Esophagus muscularis mucosa (tissue), 4 donors: ENCODE data around the gene KLHL26. TPM values are rescaled to one million over a fixed set of nuclear protein-coding genes. Genes with fewer than 3 reads are reported as not detected.
"Not testable (repeated sequence)": the region's sequence is repeated elsewhere in the genome, so short reads cannot be mapped to it uniquely, and the experiment has no call there.

Source experiments
- DNase-seq: peaks from one replicate; pipeline ENCODE4 v3.0.0-alpha.2; 2017; ENCODE audit errors: extremely low spot score
- H3K27ac ChIP-seq, 4 donors: fragments of 200-600 bp; sonication (generic); replicated peaks in 1 of 4; 1 replicate in 3 of 4; 2 replicates in 1 of 4; pipeline ENCODE4 v1.5.1; 2016 to 2019; ENCODE audit warnings: mild to moderate bottlenecking in 1 of 4
- H3K27me3 ChIP-seq, 4 donors: fragments of 200-600 bp; sonication (generic); one replicate each; pipeline versions ENCODE4 v1.5.1 to v1.6.0; 2016 to 2019
- H3K36me3 ChIP-seq, 4 donors: fragments of 200-600 bp; sonication (generic); one replicate each; pipeline ENCODE4 v1.5.1; 2016 to 2019
- H3K4me1 ChIP-seq, 4 donors: fragments of 200-600 bp; sonication (generic); one replicate each; pipeline ENCODE4 v1.5.1; 2016 to 2019
- H3K4me3 ChIP-seq, 4 donors: fragments of 200-600 bp; sonication (generic); 1 replicate in 2 of 4; 2 replicates in 2 of 4; pipeline ENCODE4 v1.5.1; 2016 to 2019; ENCODE audit warnings: mild to moderate bottlenecking in 4 of 4, moderate library complexity in 1 of 4
- H3K9me3 ChIP-seq, 4 donors: fragments of 200-600 bp; sonication (generic); 1 replicate in 3 of 4; 2 replicates in 1 of 4; pipeline ENCODE4 v1.5.1; 2016 to 2019
- CTCF ChIP-seq, 3 experiments: fragments of 200-600 bp in 2 of 3; fragments of 450-650 bp in 1 of 3; sonication (generic) in 2 of 3; IDR thresholded peaks; one replicate each; pipeline ENCODE4 v1.5.1; 2017 to 2019; ENCODE audit warnings: antibody characterized with exemption in 3 of 3, mild to moderate bottlenecking in 2 of 3, moderate library complexity in 1 of 3
- EP300 ChIP-seq: sonication (generic); formaldehyde crosslinking; IDR thresholded peaks from one replicate; pipeline ENCODE4 v1.6.1; 2017; ENCODE audit warnings: antibody characterized with exemption
- POLR2A ChIP-seq: fragments of 450-650 bp; IDR thresholded peaks from one replicate; pipeline ENCODE4 v1.6.1; 2017; ENCODE audit warnings: antibody characterized with exemption, moderate library complexity, mild to moderate bottlenecking, low read depth
- POLR2AphosphoS5 ChIP-seq, 2 donors: sonication (generic); formaldehyde crosslinking; IDR thresholded peaks; one replicate each; pipeline ENCODE4 v1.6.1; 2017; ENCODE audit warnings: antibody characterized with exemption in 2 of 2
- WGBS: methylation state at CpG from one replicate; pipeline ENCODE4 v1.1.5; 2018; 5-methylcytosine and 5-hydroxymethylcytosine counted together
- intact Hi-C: fragments of 100-400 bp; cut with DNase I; formaldehyde crosslinking; loops from one replicate; pipeline ENCODE4 v1.15.1; 2023
- total RNA-seq, 4 donors: library from RNA; depleted of rRNA; stranded (reverse); fragments of >200 nt; gene quantifications; one replicate each; pipeline versions ENCODE4 v1.1.0 to v1.2.1, GENCODE V29; 2016

The KLHL26 gene
- total RNA-seq, 4 donors from 2014 or later, result 9.1 to 19.0 (median 13.5) TPM

- H3K9me3 ChIP-seq, result no peaks in the 10 kb centered on the region
- peak overlapping the region; percentile 78 to 89 (median 86) for H3K27ac ChIP-seq
- H3K27me3 ChIP-seq, result no peaks in the 10 kb centered on the region
- TF ChIP-seq CTCF (IDR thresholded peaks at IDR 0.05), result peak in 2 of 3 experiments; percentile 36 to 41
- no peak for TF ChIP-seq POLR2A
- H3K4me1 ChIP-seq, result peaks cover 21 to 46% (median 39%) of the 10 kb centered on the region in 4 donors
- intact Hi-C loops, result loop anchor here (5.0 kb wide), 3 partner anchors 88 to 258 kb away; partner anchors contain the start of gene UPF1
- peaks cover 0 to 20% (median 8%) of the 10 kb centered on the region in 4 donors for H3K36me3 ChIP-seq
- no peak for DNase-seq
- peak overlapping the region; percentile 68 to 96 (median 86) for H3K4me3 ChIP-seq
- 22% methylated on average over 25 of the region's 52 CpGs for WGBS
These were observed 47.2 kb upstream of the KLHL26 start for GRCh38 chr19:18589380-18590272.

GRCh38 chr19:18590273-18591272, 46.3 kb upstream of the KLHL26 start:
- Histone ChIP-seq H3K27me3 (no peaks in the 10 kb centered on the region), H3K4me1 (peaks cover 30 to 54% (median 48%) of the 10 kb centered on the region in 4 donors), H3K9me3 (no peaks in the 10 kb centered on the region), H3K36me3 (peaks cover 0 to 20% (median 8%) of the 10 kb centered on the region in 4 donors), H3K27ac (peak overlapping the region in 3 of 4 donors; percentile 22 to 89 (median 87)), H3K4me3 (peak overlapping the region in 1 of 4 donors; percentile 68)
- TF ChIP-seq POLR2A, result no peak
- TF ChIP-seq EP300, result no peak
- TF ChIP-seq CTCF (IDR thresholded peaks at IDR 0.05), result no peak
- TF ChIP-seq POLR2AphosphoS5 (IDR thresholded peaks at IDR 0.05), result no peak
- no peak for DNase-seq
- intact Hi-C loops, result loop anchor here (5.0 kb wide), 2 partner anchors 87 to 257 kb away; no protein-coding TSS in a partner anchor
- WGBS, result 64% methylated on average over 36 of the region's 40 CpGs

- WGBS, result 81% methylated on average over 22 of the region's 22 CpGs
- Histone ChIP-seq H3K4me1 (peaks cover 30 to 54% (median 48%) of the 10 kb centered on the region in 4 donors), H3K27ac (no peak overlapping the region), H3K9me3 (no peaks in the 10 kb centered on the region), H3K4me3 (no peak overlapping the region), H3K27me3 (no peaks in the 10 kb centered on the region), H3K36me3 (peaks cover 0 to 20% (median 8%) of the 10 kb centered on the region in 4 donors)
- intact Hi-C loops, result loop anchor here (5.0 kb wide), 2 partner anchors 85 to 255 kb away; no protein-coding TSS in a partner anchor
- TF ChIP-seq EP300 (no peak), CTCF (IDR thresholded peaks at IDR 0.05) (no peak), POLR2A (no peak), POLR2AphosphoS5 (IDR thresholded peaks at IDR 0.05) (no peak)
- no peak for DNase-seq
These were observed 45.0 kb upstream of the KLHL26 start for GRCh38 chr19:18591735-18592385.

- peaks cover 30 to 52% (median 45%) of the 10 kb centered on the region in 4 donors for H3K4me1 ChIP-seq
- not testable (repeated sequence) for H3K4me3 ChIP-seq, H3K9me3 ChIP-seq, H3K27ac ChIP-seq, DNase-seq, H3K27me3 ChIP-seq
- intact Hi-C loops, result loop anchor here (5.0 kb wide), 2 partner anchors 85 to 255 kb away; no protein-coding TSS in a partner anchor
- peaks cover 0 to 20% (median 8%) of the 10 kb centered on the region in 4 donors for H3K36me3 ChIP-seq
- WGBS, result 71% methylated on average over 5 of the region's 5 CpGs
These were observed 44.1 kb upstream of the KLHL26 start for GRCh38 chr19:18592732-18593131.
